SU-DHL-6 (cell line): ENCODE results near the gene CERS6.

ENCODE experiments used
- CTCF ChIP-seq: fragments of 200-600 bp; sonication (generic); IDR thresholded peaks from one replicate; pipeline ENCODE4 v1.5.1; 2017; ENCODE audit warnings: antibody characterized with exemption, mild to moderate bottlenecking, low read length, moderate library complexity; ENCODE audit not compliant: insufficient read depth, poor library complexity, severe bottlenecking
- EZH2phosphoT487 ChIP-seq: fragments of 200-600 bp; sonication (generic), shearing (Covaris generic); conservative IDR thresholded peaks from 2 replicates; pipeline ENCODE4 v1.6.1; 2018; ENCODE audit warnings: mild to moderate bottlenecking, antibody characterized with exemption, low read length, moderate library complexity, mixed read lengths

GRCh38 chr2:168804214-168804613, 348.1 kb downstream of the CERS6 start:
- TF ChIP-seq CTCF (no peak), EZH2phosphoT487 (no peak)
